Subcutaneous adipose tissue (tissue), 4 donors: ENCODE data around the gene PHF8. TPM values are rescaled to one million over a fixed set of nuclear protein-coding genes. Genes with fewer than 3 reads are reported as not detected.

Experiments used
- small RNA-seq: library from RNA; depleted of rRNA; stranded (forward); fragments of <200 nt; gene quantifications from one replicate; pipeline ENCODE3, GENCODE V24; 2016
- total RNA-seq, 4 donors: library from RNA; depleted of rRNA; stranded (reverse); fragments of >200 nt; gene quantifications; one replicate each; pipeline ENCODE4 v1.1.0, GENCODE V29; 2016
- TF ChIP-seq, protein P1 (sequence below): fragments of 450-650 bp; IDR thresholded peaks from one replicate; pipeline ENCODE4 v1.5.1; 2016; ENCODE audit warnings: low read depth, mild to moderate bottlenecking, control low read depth, antibody characterized with exemption, moderate library complexity

The PHF8 gene
- total RNA-seq, 4 donors from 2014 or later: 19.7 to 27.7 (median 24.2) TPM

DNA sequence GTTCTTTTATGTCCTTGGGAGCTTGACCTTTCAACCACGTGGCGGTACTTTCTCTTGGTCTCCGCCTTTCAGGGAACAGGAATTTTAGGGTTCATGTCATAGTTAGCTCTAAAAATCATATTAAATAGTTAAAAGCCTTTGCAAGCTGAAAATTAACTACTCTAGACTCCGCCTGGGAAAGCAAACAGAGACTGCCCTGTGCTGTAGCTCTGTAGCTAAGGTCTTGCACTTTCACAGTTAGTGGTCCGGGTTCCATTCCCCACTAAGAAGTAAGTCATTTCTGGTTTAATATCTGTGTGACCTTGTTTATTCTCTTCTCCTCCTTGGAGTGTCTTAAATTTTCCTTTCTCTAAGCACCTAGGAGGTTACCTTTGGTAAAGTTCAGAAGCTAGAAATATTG lies 118.2 kb downstream of the PHF8 start:
- TF ChIP-seq, protein P1, sequence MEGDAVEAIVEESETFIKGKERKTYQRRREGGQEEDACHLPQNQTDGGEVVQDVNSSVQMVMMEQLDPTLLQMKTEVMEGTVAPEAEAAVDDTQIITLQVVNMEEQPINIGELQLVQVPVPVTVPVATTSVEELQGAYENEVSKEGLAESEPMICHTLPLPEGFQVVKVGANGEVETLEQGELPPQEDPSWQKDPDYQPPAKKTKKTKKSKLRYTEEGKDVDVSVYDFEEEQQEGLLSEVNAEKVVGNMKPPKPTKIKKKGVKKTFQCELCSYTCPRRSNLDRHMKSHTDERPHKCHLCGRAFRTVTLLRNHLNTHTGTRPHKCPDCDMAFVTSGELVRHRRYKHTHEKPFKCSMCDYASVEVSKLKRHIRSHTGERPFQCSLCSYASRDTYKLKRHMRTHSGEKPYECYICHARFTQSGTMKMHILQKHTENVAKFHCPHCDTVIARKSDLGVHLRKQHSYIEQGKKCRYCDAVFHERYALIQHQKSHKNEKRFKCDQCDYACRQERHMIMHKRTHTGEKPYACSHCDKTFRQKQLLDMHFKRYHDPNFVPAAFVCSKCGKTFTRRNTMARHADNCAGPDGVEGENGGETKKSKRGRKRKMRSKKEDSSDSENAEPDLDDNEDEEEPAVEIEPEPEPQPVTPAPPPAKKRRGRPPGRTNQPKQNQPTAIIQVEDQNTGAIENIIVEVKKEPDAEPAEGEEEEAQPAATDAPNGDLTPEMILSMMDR: no peak

DNA sequence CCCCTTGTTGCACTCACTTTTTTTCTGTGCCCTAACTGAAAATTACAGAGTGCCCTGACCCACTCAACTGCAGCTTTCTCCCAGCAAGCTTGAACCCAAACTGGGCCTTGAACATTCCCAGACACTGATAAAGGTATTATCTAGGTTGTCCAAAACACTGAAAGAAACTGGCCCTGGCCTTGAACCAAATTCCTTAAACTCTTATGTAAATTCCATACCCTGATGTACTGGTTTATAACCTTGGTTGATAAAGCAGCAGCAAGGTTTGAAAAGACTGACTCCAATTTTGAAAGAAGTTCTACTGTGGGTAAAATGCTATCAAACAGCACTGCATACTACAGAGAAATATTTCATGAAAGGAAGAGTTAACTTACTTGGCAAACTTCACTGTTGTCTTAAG lies 125.6 kb downstream of the PHF8 start:
- TF ChIP-seq, protein P1: no peak

DNA sequence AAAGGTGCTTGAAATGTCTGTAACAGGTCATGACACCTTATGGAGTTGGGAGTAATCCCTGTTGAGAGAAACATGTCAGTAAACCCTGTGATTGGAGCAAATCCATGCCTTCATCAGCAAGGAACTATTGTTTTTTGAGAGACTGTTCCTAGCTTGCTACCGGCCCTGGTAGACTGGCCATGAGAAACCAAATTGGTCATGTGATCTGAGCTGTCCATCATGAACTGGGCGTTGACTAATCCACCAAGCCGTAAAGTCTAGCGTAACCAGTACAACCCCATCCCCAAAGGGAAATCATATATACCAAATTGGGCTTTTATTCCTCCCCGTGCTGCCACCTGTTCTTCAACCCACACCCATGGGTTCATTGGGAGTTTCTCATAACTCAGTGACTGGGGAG lies 143.7 kb downstream of the PHF8 start:
- TF ChIP-seq, protein P1: no peak

DNA sequence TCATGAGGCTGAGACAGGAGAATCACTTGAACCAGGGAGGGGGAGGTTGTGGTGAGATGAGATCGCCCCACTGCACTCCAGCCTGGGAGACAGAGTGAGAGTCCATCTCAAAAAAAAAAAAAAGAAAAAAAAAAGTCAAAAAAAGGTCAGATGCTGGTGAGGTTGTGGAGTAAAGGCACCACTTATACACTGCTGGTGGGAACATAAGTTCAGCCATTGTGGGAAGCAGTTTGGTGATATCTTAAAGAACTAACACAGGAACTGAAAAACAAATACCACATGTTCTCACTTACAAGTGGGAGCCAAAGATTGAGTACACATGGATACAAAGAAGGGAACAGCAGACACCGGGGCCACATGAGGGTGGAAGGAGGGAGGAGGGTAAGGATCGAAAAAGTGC lies 149.0 kb downstream of the PHF8 start:
- TF ChIP-seq, protein P1: no peak

Small RNAs within 50 kb of the gene (small RNA-seq; reads per million reads assigned to genes)
- gene RNA5SP505: 3.6 reads per million, percentile 66 among the genes with 10 or more reads in this experiment

Other genes starting within 250 kb of the PHF8 start
- gene FAM120C, start 138.8 kb upstream of the PHF8 start, total RNA-seq: 10 to 100 TPM in 2 of 4 donors, 1 to 10 TPM in 2; 7.0 to 12.4 (median 10.2) TPM